Measurements from ENCODE around the gene G6PC1. TPM values are rescaled to one million over a fixed set of nuclear protein-coding genes. Genes with fewer than 3 reads are reported as not detected.
A peak's percentile ranks its signal among the peaks of the same experiment; 100 is the strongest.
"Not testable (repeated sequence)": the region's sequence is repeated elsewhere in the genome, so short reads cannot be mapped to it uniquely, and the experiment has no call there.

The G6PC1 gene
- under 1 TPM in 5 of 8 experiments, not detected in 3; 0.21 to 0.70 (median 0.47) TPM for total RNA-seq

- in situ Hi-C loops (cut with MboI; ENCODE audit: low pct_unique_long_range_greater_than_20kb in 2 of 9, low sequenced_read_pairs in 9 of 9, unreplicated experiment in 9 of 9): no loop called here
- 62 to 81% (median 75%) methylated on average over 3 to 11 of the region's 12 CpGs for WGBS, 10 experiments
- H3K4me3 ChIP-seq: no peak within 1 kb of the TSS
- ATAC-seq (replicated peaks in 6 of 8): no peak
- H3K4me1 ChIP-seq (replicated peaks in 1 of 2): no peaks in the 10 kb centered on the region
- no peak within 1 kb of the TSS for H3K27ac ChIP-seq
Observed at GRCh38 chr17:42900460-42901331, at the start of gene G6PC1. Gene G6PC1 (plus strand): TSS chr17:42900799. CDS start chr17:42900877, 78 bp downstream.

- peak in 5 of 8 experiments; percentile 6 to 23 (median 18) for ATAC-seq (replicated peaks in 6 of 8)
- no peaks in the 10 kb centered on the region for H3K4me1 ChIP-seq (replicated peaks in 1 of 2)
- 79% methylated on average over 2 of the region's 9 CpGs; no CpG with 5 or more reads in 9 of the 10 experiments for WGBS, 10 experiments
- no peak within 1 kb of the TSS for H3K27ac ChIP-seq
- in situ Hi-C loops (cut with MboI; ENCODE audit: low pct_unique_long_range_greater_than_20kb in 2 of 9, low sequenced_read_pairs in 9 of 9, unreplicated experiment in 9 of 9): no loop called here
- H3K4me3 ChIP-seq: no peak within 1 kb of the TSS
Observed at GRCh38 chr17:42850954-42851353, 49.6 kb upstream of the G6PC1 start, which contains the start of gene AOC3. Gene AOC3 (plus strand): TSS chr17:42851199. CDS start chr17:42851344, 145 bp downstream.

- in situ Hi-C loops (cut with MboI; ENCODE audit: low pct_unique_long_range_greater_than_20kb in 2 of 9, low sequenced_read_pairs in 9 of 9, unreplicated experiment in 9 of 9); H3K27ac ChIP-seq; H3K4me3 ChIP-seq; H3K4me1 ChIP-seq (replicated peaks in 1 of 2): not testable (repeated sequence)
- peak in 1 of 8 experiments; percentile 11 for ATAC-seq (replicated peaks in 6 of 8)
- no CpG with 5 or more reads among the region's 28 CpGs for WGBS, 10 experiments
Observed at GRCh38 chr17:42851371-42852240, 49.0 kb upstream of the G6PC1 start.

- WGBS, 10 experiments: 58 to 100% (median 92%) methylated on average over 1 to 6 of the region's 15 CpGs; no CpG with 5 or more reads in 3 of the 10 experiments
- in situ Hi-C loops (cut with MboI; ENCODE audit: low pct_unique_long_range_greater_than_20kb in 2 of 9, low sequenced_read_pairs in 9 of 9, unreplicated experiment in 9 of 9): no loop called here
Observed at GRCh38 chr17:42852351-42852750, 48.2 kb upstream of the G6PC1 start.

GRCh38 chr17:42853004-42853403 lies 47.6 kb upstream of the G6PC1 start:
- WGBS, 10 experiments: 43 to 100% (median 70%) methylated on average over 1 to 4 of the region's 4 CpGs; no CpG with 5 or more reads in 4 of the 10 experiments
- no peak overlapping the region for H3K4me3 ChIP-seq
- in situ Hi-C loops (cut with MboI; ENCODE audit: low pct_unique_long_range_greater_than_20kb in 2 of 9, low sequenced_read_pairs in 9 of 9, unreplicated experiment in 9 of 9): no loop called here

More at GRCh38 chr17:42852351-42852750, 48.2 kb upstream of the G6PC1 start:
- H3K4me3 ChIP-seq: no peak overlapping the region
- no peak overlapping the region for H3K27ac ChIP-seq
- ATAC-seq (replicated peaks in 6 of 8): no peak
- no peaks in the 10 kb centered on the region for H3K4me1 ChIP-seq (replicated peaks in 1 of 2)

GRCh38 chr17:42853597-42853967 lies 47.0 kb upstream of the G6PC1 start:
- no peaks in the 10 kb centered on the region for H3K4me1 ChIP-seq (replicated peaks in 1 of 2)
- H3K4me3 ChIP-seq: no peak overlapping the region
- WGBS, 10 experiments: 17 to 100% (median 80%) methylated on average over 1 to 4 of the region's 5 CpGs; no CpG with 5 or more reads in 2 of the 10 experiments
- no peak overlapping the region for H3K27ac ChIP-seq
- in situ Hi-C loops (cut with MboI; ENCODE audit: low pct_unique_long_range_greater_than_20kb in 2 of 9, low sequenced_read_pairs in 9 of 9, unreplicated experiment in 9 of 9): no loop called here
- no peak for ATAC-seq (replicated peaks in 6 of 8)

More at GRCh38 chr17:42853004-42853403, 47.6 kb upstream of the G6PC1 start:
- no peak for ATAC-seq (replicated peaks in 6 of 8)
- H3K4me1 ChIP-seq (replicated peaks in 1 of 2): no peaks in the 10 kb centered on the region
- H3K27ac ChIP-seq: no peak overlapping the region

GRCh38 chr17:42853968-42854790 lies 46.4 kb upstream of the G6PC1 start:
- in situ Hi-C loops (cut with MboI; ENCODE audit: low pct_unique_long_range_greater_than_20kb in 2 of 9, low sequenced_read_pairs in 9 of 9, unreplicated experiment in 9 of 9): no loop called here
- no peak for ATAC-seq (replicated peaks in 6 of 8)
- no peaks in the 10 kb centered on the region for H3K4me1 ChIP-seq (replicated peaks in 1 of 2)
- WGBS, 10 experiments: 67 to 88% (median 75%) methylated on average over 2 to 3 of the region's 15 CpGs; no CpG with 5 or more reads in 3 of the 10 experiments
- no peak overlapping the region for H3K4me3 ChIP-seq
- H3K27ac ChIP-seq: no peak overlapping the region

- in situ Hi-C loops (cut with MboI; ENCODE audit: low pct_unique_long_range_greater_than_20kb in 2 of 9, low sequenced_read_pairs in 9 of 9, unreplicated experiment in 9 of 9): no loop called here
- ATAC-seq (replicated peaks in 6 of 8): no peak
- Histone ChIP-seq H3K4me1 (replicated peaks in 1 of 2) (no peaks in the 10 kb centered on the region), H3K27ac (no peak overlapping the region), H3K4me3 (no peak overlapping the region)
- WGBS, 10 experiments: 40 to 100% (median 81%) methylated on average over 1 to 5 of the region's 8 CpGs; no CpG with 5 or more reads in 4 of the 10 experiments
Observed at GRCh38 chr17:42855048-42855596, 45.5 kb upstream of the G6PC1 start.

GRCh38 chr17:42856093-42856492 lies 44.5 kb upstream of the G6PC1 start:
- in situ Hi-C loops (cut with MboI; ENCODE audit: low pct_unique_long_range_greater_than_20kb in 2 of 9, low sequenced_read_pairs in 9 of 9, unreplicated experiment in 9 of 9); H3K27ac ChIP-seq: not testable (repeated sequence)
- 88% methylated on average over 3 of the region's 8 CpGs; no CpG with 5 or more reads in 9 of the 10 experiments for WGBS, 10 experiments

GRCh38 chr17:42856516-42856915 lies 44.1 kb upstream of the G6PC1 start:
- in situ Hi-C loops (cut with MboI; ENCODE audit: low pct_unique_long_range_greater_than_20kb in 2 of 9, low sequenced_read_pairs in 9 of 9, unreplicated experiment in 9 of 9); ATAC-seq (replicated peaks in 6 of 8); H3K27ac ChIP-seq; H3K4me1 ChIP-seq (replicated peaks in 1 of 2); H3K4me3 ChIP-seq: not testable (repeated sequence)
- WGBS, 10 experiments: 73 to 90% (median 85%) methylated on average over 3 to 5 of the region's 8 CpGs; no CpG with 5 or more reads in 6 of the 10 experiments

More at GRCh38 chr17:42856093-42856492, 44.5 kb upstream of the G6PC1 start:
- H3K4me3 ChIP-seq; ATAC-seq (replicated peaks in 6 of 8); H3K4me1 ChIP-seq (replicated peaks in 1 of 2): not testable (repeated sequence)

- 60% methylated on average over 1 of the region's 1 CpG; no CpG with 5 or more reads in 9 of the 10 experiments for WGBS, 10 experiments
- Histone ChIP-seq H3K4me3 (no peak overlapping the region), H3K27ac (no peak overlapping the region), H3K4me1 (replicated peaks in 1 of 2) (no peaks in the 10 kb centered on the region)
- in situ Hi-C loops (cut with MboI; ENCODE audit: low pct_unique_long_range_greater_than_20kb in 2 of 9, low sequenced_read_pairs in 9 of 9, unreplicated experiment in 9 of 9): no loop called here
- ATAC-seq (replicated peaks in 6 of 8): no peak
Observed at GRCh38 chr17:42857389-42857788, 43.2 kb upstream of the G6PC1 start.

- 22 to 83% (median 78%) methylated on average over 2 to 3 of the region's 7 CpGs; no CpG with 5 or more reads in 4 of the 10 experiments for WGBS, 10 experiments
- no peaks in the 10 kb centered on the region for H3K4me1 ChIP-seq (replicated peaks in 1 of 2)
- no peak overlapping the region for H3K27ac ChIP-seq
- ATAC-seq (replicated peaks in 6 of 8): no peak
- in situ Hi-C loops (cut with MboI; ENCODE audit: low pct_unique_long_range_greater_than_20kb in 2 of 9, low sequenced_read_pairs in 9 of 9, unreplicated experiment in 9 of 9): no loop called here
- no peak overlapping the region for H3K4me3 ChIP-seq
Observed at GRCh38 chr17:42865638-42866094, 34.9 kb upstream of the G6PC1 start.

All from motor neuron (in vitro differentiated cells).